MM.1S (cell line): ENCODE data around the gene B9D2.
"Not testable (repeated sequence)": the region's sequence is repeated elsewhere in the genome, so short reads cannot be mapped to it uniquely, and the experiment has no call there.

Experiments
- DNase-seq: peaks from one replicate; pipeline ENCODE4 v3.0.0-alpha.2; 2015
- H2AFZ ChIP-seq: fragments of 300-600 bp; sonication (generic); 2 replicates; pipeline ENCODE4 v1.6.0; 2016; ENCODE audit warnings: antibody characterized with exemption, low read length
- H3F3A ChIP-seq: fragments of 300-600 bp; sonication (generic); 2 replicates; pipeline ENCODE4 v1.6.1; 2016; ENCODE audit warnings: mild to moderate bottlenecking, antibody characterized with exemption, low read length, moderate library complexity, mixed read lengths; ENCODE audit not compliant: insufficient read depth
- H3K27ac ChIP-seq: fragments of 300-600 bp; sonication (generic); 2 replicates; pipeline ENCODE4 v1.5.1; 2016; ENCODE audit warnings: mild to moderate bottlenecking, low read length
- H3K27me3 ChIP-seq: fragments of 300-600 bp; sonication (generic); replicated peaks from 2 replicates; pipeline ENCODE4 v1.6.0; 2016; ENCODE audit warnings: low read length; ENCODE audit not compliant: insufficient read depth
- H3K36me3 ChIP-seq: fragments of 300-600 bp; sonication (generic); replicated peaks from 2 replicates; pipeline ENCODE4 v1.6.1; 2016; ENCODE audit warnings: mild to moderate bottlenecking, low read length, mixed read lengths; ENCODE audit not compliant: insufficient read depth
- H3K4me1 ChIP-seq: fragments of 300-600 bp; sonication (generic); 2 replicates; pipeline ENCODE4 v1.6.1; 2016; ENCODE audit warnings: low read length, mixed read lengths
- H3K4me2 ChIP-seq: fragments of 300-600 bp; sonication (generic); 2 replicates; pipeline ENCODE4 v1.6.0; 2016; ENCODE audit warnings: low read depth, low read length
- H3K4me3 ChIP-seq: fragments of 300-600 bp; sonication (generic); 2 replicates; pipeline ENCODE4 v1.5.1; 2016; ENCODE audit warnings: low read length, mixed read lengths
- H3K79me2 ChIP-seq: fragments of 300-600 bp; sonication (generic); 2 replicates; pipeline ENCODE4 v1.6.1; 2016; ENCODE audit warnings: mixed run types, low read length, mixed read lengths
- H3K9ac ChIP-seq: fragments of 300-600 bp; sonication (generic); 2 replicates; pipeline ENCODE4 v1.6.1; 2016; ENCODE audit warnings: low read length, mixed read lengths
- H3K9me2 ChIP-seq: fragments of 300-600 bp; sonication (generic); replicated peaks from 2 replicates; pipeline ENCODE4 v1.6.1; 2016; ENCODE audit warnings: mild to moderate bottlenecking, low read length, mixed read lengths; ENCODE audit not compliant: insufficient read depth
- H3K9me3 ChIP-seq: fragments of 300-600 bp; sonication (generic); replicated peaks from 2 replicates; pipeline ENCODE4 v1.6.1; 2016; ENCODE audit warnings: mild to moderate bottlenecking, low read length, mixed read lengths; ENCODE audit not compliant: insufficient read depth
- H4K20me1 ChIP-seq: fragments of 300-600 bp; sonication (generic); 2 replicates; pipeline ENCODE4 v1.6.1; 2016; ENCODE audit warnings: mild to moderate bottlenecking, low read length, moderate library complexity, mixed read lengths; ENCODE audit not compliant: insufficient read depth
- EZH2 ChIP-seq: fragments of 300-600 bp; sonication (generic); optimal IDR thresholded peaks from 2 replicates; pipeline ENCODE3; 2017; ENCODE audit warnings: low read depth, mild to moderate bottlenecking, antibody characterized with exemption, low read length, mixed read lengths
- EZH2phosphoT487 ChIP-seq: fragments of 300-600 bp; sonication (generic); IDR thresholded peaks from 2 replicates; pipeline ENCODE4 v1.6.1; 2018; ENCODE audit warnings: antibody characterized with exemption, low read length
- TF ChIP-seq, protein P1 (sequence below): fragments of 300-600 bp; sonication (generic); IDR thresholded peaks from 2 replicates; pipeline ENCODE4 v1.5.1; 2016; ENCODE audit warnings: antibody characterized with exemption, low read length, mixed read lengths

Gene B9D2

DNA sequence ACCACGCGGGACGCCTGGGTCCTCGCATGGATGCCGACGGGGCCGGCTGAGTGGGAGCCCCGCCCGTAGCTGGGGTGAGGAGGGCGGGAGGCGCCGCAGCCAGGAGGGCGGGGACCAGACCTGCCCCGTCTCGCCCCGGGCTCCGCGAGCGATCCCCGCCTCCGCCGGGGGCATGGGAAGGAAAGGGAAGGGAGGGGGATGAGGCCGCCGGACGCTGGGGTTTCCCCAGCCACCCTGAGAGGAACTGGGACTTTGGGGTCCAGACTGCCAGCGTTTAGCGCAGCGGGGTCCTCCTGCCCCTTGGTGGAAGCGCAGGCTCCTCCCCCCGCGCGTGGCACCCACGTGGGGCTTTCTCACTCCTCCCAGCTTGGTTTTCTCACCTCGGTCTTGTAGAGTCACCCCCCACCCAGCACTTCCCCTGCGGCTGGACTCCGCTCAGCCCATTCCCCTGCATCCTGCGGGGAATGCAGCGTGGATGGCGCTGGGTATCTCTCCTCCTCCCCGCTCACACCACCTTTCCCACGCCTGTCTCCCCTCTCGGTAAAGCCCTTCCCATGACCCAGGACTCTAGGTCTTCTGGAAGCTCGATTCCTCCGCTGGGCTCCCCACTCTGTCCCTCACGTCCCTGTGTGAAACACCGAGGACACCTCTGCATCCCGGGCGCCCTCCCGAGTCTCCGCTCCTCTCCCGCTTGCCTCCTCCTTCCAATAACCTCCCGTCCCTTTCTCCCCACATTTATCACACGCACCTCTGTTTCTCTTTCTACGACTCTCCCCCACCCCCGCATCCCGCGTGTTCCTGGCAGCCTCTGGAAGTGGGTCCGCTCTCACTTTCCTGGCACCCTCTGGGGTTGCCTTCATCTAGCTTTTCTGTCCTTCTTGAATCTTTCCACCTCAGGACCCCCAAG lies 12.4 kb downstream of the B9D2 start:
- no peaks in the 10 kb centered on the region for H4K20me1 ChIP-seq
- H3K9ac ChIP-seq: peak overlapping the region; percentile 67; the same call in 1 of the 2 replicates
- H3K4me2 ChIP-seq: peak overlapping the region; percentile 96
- no peaks in the 10 kb centered on the region for H3K9me3 ChIP-seq
- TF ChIP-seq EZH2 (no peak), EZH2phosphoT487 (no peak)
- TF ChIP-seq, protein P1, sequence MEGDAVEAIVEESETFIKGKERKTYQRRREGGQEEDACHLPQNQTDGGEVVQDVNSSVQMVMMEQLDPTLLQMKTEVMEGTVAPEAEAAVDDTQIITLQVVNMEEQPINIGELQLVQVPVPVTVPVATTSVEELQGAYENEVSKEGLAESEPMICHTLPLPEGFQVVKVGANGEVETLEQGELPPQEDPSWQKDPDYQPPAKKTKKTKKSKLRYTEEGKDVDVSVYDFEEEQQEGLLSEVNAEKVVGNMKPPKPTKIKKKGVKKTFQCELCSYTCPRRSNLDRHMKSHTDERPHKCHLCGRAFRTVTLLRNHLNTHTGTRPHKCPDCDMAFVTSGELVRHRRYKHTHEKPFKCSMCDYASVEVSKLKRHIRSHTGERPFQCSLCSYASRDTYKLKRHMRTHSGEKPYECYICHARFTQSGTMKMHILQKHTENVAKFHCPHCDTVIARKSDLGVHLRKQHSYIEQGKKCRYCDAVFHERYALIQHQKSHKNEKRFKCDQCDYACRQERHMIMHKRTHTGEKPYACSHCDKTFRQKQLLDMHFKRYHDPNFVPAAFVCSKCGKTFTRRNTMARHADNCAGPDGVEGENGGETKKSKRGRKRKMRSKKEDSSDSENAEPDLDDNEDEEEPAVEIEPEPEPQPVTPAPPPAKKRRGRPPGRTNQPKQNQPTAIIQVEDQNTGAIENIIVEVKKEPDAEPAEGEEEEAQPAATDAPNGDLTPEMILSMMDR: no peak
- peak overlapping the region; percentile 91 for H3K4me3 ChIP-seq
- no peaks in the 10 kb centered on the region for H3K27me3 ChIP-seq
- peak overlapping the region; percentile 87 for H2AFZ ChIP-seq
- H3F3A ChIP-seq: peaks cover 11% of the 10 kb centered on the region
- H3K27ac ChIP-seq: no peak overlapping the region
- DNase-seq: peak; percentile 56
- H3K9me2 ChIP-seq: no peaks in the 10 kb centered on the region
- peaks cover 3% of the 10 kb centered on the region; the same call in 1 of the 2 replicates for H3K79me2 ChIP-seq
- peaks cover 8% of the 10 kb centered on the region; the same call in 1 of the 2 replicates for H3K4me1 ChIP-seq
- no peaks in the 10 kb centered on the region for H3K36me3 ChIP-seq

GRCh38 chr19:41350735-41351338 lies 13.1 kb downstream of the B9D2 start:
- peak overlapping the region; percentile 87 for H2AFZ ChIP-seq
- TF ChIP-seq EZH2phosphoT487 (no peak), EZH2 (no peak)
- TF ChIP-seq, protein P1: no peak
- H3K9ac ChIP-seq: peak overlapping the region; percentile 67; the same call in 1 of the 2 replicates
- no peak for DNase-seq
- H3K4me1 ChIP-seq: peaks cover 8% of the 10 kb centered on the region; the same call in 1 of the 2 replicates
- no peak overlapping the region for H3K27ac ChIP-seq
- peaks cover 11% of the 10 kb centered on the region for H3F3A ChIP-seq
- no peaks in the 10 kb centered on the region for H3K27me3 ChIP-seq
- peak overlapping the region; percentile 96 for H3K4me2 ChIP-seq
- no peaks in the 10 kb centered on the region for H3K9me3 ChIP-seq
- no peaks in the 10 kb centered on the region for H3K9me2 ChIP-seq
- H3K79me2 ChIP-seq: peaks cover 3% of the 10 kb centered on the region; the same call in 1 of the 2 replicates
- no peaks in the 10 kb centered on the region for H3K36me3 ChIP-seq
- H4K20me1 ChIP-seq: no peaks in the 10 kb centered on the region
- peak overlapping the region; percentile 91 for H3K4me3 ChIP-seq

DNA sequence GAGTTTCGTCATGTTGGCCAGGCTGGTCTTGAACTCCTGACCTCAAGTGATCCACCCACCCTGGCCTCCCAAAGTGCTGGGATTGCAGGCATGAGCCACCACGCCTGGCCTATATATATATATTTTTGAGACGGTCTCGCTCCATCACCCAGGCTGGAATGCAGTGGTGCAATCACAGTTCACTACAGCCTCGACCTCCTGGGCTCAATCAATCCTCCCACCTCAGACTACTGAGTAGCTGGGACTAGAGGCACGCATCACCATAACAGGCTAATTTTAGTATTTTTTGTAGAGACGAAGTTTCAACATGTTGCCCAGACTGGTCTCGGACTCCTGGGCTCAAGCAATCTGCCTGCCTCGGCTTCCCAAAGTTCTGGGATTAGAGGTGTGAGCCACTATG lies 17.0 kb downstream of the B9D2 start:
- not testable (repeated sequence) for H3K4me1 ChIP-seq, H3K36me3 ChIP-seq, H3K4me3 ChIP-seq, H3K9me2 ChIP-seq, H3K79me2 ChIP-seq, H3K9me3 ChIP-seq, H4K20me1 ChIP-seq, H3K27me3 ChIP-seq, DNase-seq, H3F3A ChIP-seq, H3K9ac ChIP-seq, H3K27ac ChIP-seq, H3K4me2 ChIP-seq, H2AFZ ChIP-seq
